ENCODE data around the gene ADAMTS12. TPM values are rescaled to one million over a fixed set of nuclear protein-coding genes. Genes with fewer than 3 reads are reported as not detected.

The ADAMTS12 gene
- polyA plus RNA-seq, 1 donor from 2014 or later = not detected

GRCh38 chr5:33721491-33722200, 170.1 kb downstream of the ADAMTS12 start:
- H3K27me3 Mint-ChIP-seq = peaks cover 2% of the 10 kb centered on the region
- no peak overlapping the region for H3K27ac Mint-ChIP-seq
- H3K9me3 Mint-ChIP-seq = no peaks in the 10 kb centered on the region
- H3K36me3 Mint-ChIP-seq = no peaks in the 10 kb centered on the region
- no peaks in the 10 kb centered on the region for H3K4me1 Mint-ChIP-seq
- no peak overlapping the region for H3K4me3 Mint-ChIP-seq

GRCh38 chr5:33720176-33720575, 171.6 kb downstream of the ADAMTS12 start:
- Mint-ChIP-seq H3K9me3 (no peaks in the 10 kb centered on the region), H3K36me3 (no peaks in the 10 kb centered on the region), H3K4me1 (peaks cover 0 to under 1% (median 0%) of the 10 kb centered on the region in 3 donors), H3K4me3 (no peak overlapping the region), H3K27me3 (peaks cover 2% of the 10 kb centered on the region), H3K27ac (no peak overlapping the region)

- Mint-ChIP-seq H3K36me3 (no peaks in the 10 kb centered on the region), H3K27ac (no peak overlapping the region), H3K4me3 (no peak overlapping the region), H3K4me1 (peaks cover 0 to 3% (median 0%) of the 10 kb centered on the region in 3 donors), H3K27me3 (peaks cover under 1% of the 10 kb centered on the region), H3K9me3 (no peaks in the 10 kb centered on the region)
Measured at GRCh38 chr5:33719769-33720168, 172.0 kb downstream of the ADAMTS12 start.

- peaks cover 3 to 4% (median 3%) of the 10 kb centered on the region in 3 donors for H3K9me3 Mint-ChIP-seq
- H3K36me3 Mint-ChIP-seq = peaks cover 4% of the 10 kb centered on the region
- H3K4me1 Mint-ChIP-seq = peaks cover 19 to 39% (median 19%) of the 10 kb centered on the region in 3 donors
- H3K4me3 Mint-ChIP-seq = no peak overlapping the region
- H3K27me3 Mint-ChIP-seq = no peaks in the 10 kb centered on the region
- peak overlapping the region in 1 of 3 donors; percentile 67 for H3K27ac Mint-ChIP-seq
Measured at GRCh38 chr5:33715661-33716060, 176.1 kb downstream of the ADAMTS12 start.

- Mint-ChIP-seq H3K9me3 (peaks cover 3 to 4% (median 3%) of the 10 kb centered on the region in 3 donors), H3K4me1 (peaks cover 19 to 40% (median 21%) of the 10 kb centered on the region in 3 donors), H3K4me3 (peak overlapping the region in 2 of 4 donors; percentile 1 to 3), H3K27ac (peak overlapping the region in 1 of 3 donors; percentile 63), H3K27me3 (no peaks in the 10 kb centered on the region), H3K36me3 (peaks cover 4% of the 10 kb centered on the region)
Measured at GRCh38 chr5:33713136-33713765, 178.5 kb downstream of the ADAMTS12 start.

GRCh38 chr5:33712664-33713063, 179.1 kb downstream of the ADAMTS12 start:
- Mint-ChIP-seq H3K27me3 (no peaks in the 10 kb centered on the region), H3K36me3 (peaks cover 4% of the 10 kb centered on the region), H3K4me3 (peak overlapping the region in 1 of 4 donors; percentile 3), H3K4me1 (peaks cover 19 to 40% (median 21%) of the 10 kb centered on the region in 3 donors), H3K27ac (peak overlapping the region in 1 of 3 donors; percentile 63), H3K9me3 (peaks cover 3 to 5% (median 4%) of the 10 kb centered on the region in 3 donors)

GRCh38 chr5:33711094-33711679, 180.6 kb downstream of the ADAMTS12 start:
- Mint-ChIP-seq H3K27me3 (no peaks in the 10 kb centered on the region), H3K4me3 (no peak overlapping the region), H3K4me1 (peaks cover 19 to 40% (median 21%) of the 10 kb centered on the region in 3 donors)

GRCh38 chr5:33702867-33703266, 188.9 kb downstream of the ADAMTS12 start:
- Mint-ChIP-seq H3K36me3 (peaks cover 2% of the 10 kb centered on the region), H3K27me3 (no peaks in the 10 kb centered on the region), H3K4me3 (no peak overlapping the region), H3K27ac (no peak overlapping the region), H3K9me3 (peaks cover 0 to 3% (median 2%) of the 10 kb centered on the region in 3 donors), H3K4me1 (no peaks in the 10 kb centered on the region)

More at GRCh38 chr5:33711094-33711679, 180.6 kb downstream of the ADAMTS12 start:
- no peak overlapping the region for H3K27ac Mint-ChIP-seq
- H3K36me3 Mint-ChIP-seq = peaks cover 6% of the 10 kb centered on the region
- peaks cover 3 to 6% (median 5%) of the 10 kb centered on the region in 3 donors for H3K9me3 Mint-ChIP-seq

GRCh38 chr5:33701951-33702350, 189.8 kb downstream of the ADAMTS12 start:
- Mint-ChIP-seq H3K4me1 (no peaks in the 10 kb centered on the region), H3K9me3 (peaks cover 0 to 1% (median 0%) of the 10 kb centered on the region in 3 donors), H3K27ac (no peak overlapping the region), H3K36me3 (no peaks in the 10 kb centered on the region), H3K4me3 (no peak overlapping the region), H3K27me3 (no peaks in the 10 kb centered on the region)

- peaks cover 0 to 1% (median 0%) of the 10 kb centered on the region in 3 donors for H3K9me3 Mint-ChIP-seq
- H3K4me1 Mint-ChIP-seq = no peaks in the 10 kb centered on the region
- H3K27ac Mint-ChIP-seq = no peak overlapping the region
Measured at GRCh38 chr5:33701251-33701650, 190.5 kb downstream of the ADAMTS12 start.

GRCh38 chr5:33696411-33696810, 195.4 kb downstream of the ADAMTS12 start:
- H3K36me3 Mint-ChIP-seq = no peaks in the 10 kb centered on the region
- H3K9me3 Mint-ChIP-seq = peaks cover 1 to 10% (median 7%) of the 10 kb centered on the region in 3 donors

More at GRCh38 chr5:33701251-33701650, 190.5 kb downstream of the ADAMTS12 start:
- Mint-ChIP-seq H3K36me3 (no peaks in the 10 kb centered on the region), H3K4me3 (no peak overlapping the region), H3K27me3 (no peaks in the 10 kb centered on the region)

GRCh38 chr5:33692980-33693379, 198.8 kb downstream of the ADAMTS12 start:
- Mint-ChIP-seq H3K36me3 (no peaks in the 10 kb centered on the region), H3K4me1 (no peaks in the 10 kb centered on the region)

More at GRCh38 chr5:33696411-33696810, 195.4 kb downstream of the ADAMTS12 start:
- Mint-ChIP-seq H3K4me3 (no peak overlapping the region), H3K27ac (no peak overlapping the region), H3K27me3 (no peaks in the 10 kb centered on the region), H3K4me1 (no peaks in the 10 kb centered on the region)

GRCh38 chr5:33691856-33692255, 199.9 kb downstream of the ADAMTS12 start:
- H3K36me3 Mint-ChIP-seq = no peaks in the 10 kb centered on the region
- H3K27ac Mint-ChIP-seq = no peak overlapping the region
- H3K4me3 Mint-ChIP-seq = no peak overlapping the region
- H3K4me1 Mint-ChIP-seq = no peaks in the 10 kb centered on the region
- H3K9me3 Mint-ChIP-seq = peaks cover 0 to 10% (median 7%) of the 10 kb centered on the region in 3 donors
- no peaks in the 10 kb centered on the region for H3K27me3 Mint-ChIP-seq

More at GRCh38 chr5:33692980-33693379, 198.8 kb downstream of the ADAMTS12 start:
- H3K27ac Mint-ChIP-seq = no peak overlapping the region
- H3K4me3 Mint-ChIP-seq = no peak overlapping the region
- peaks cover 0 to 10% (median 7%) of the 10 kb centered on the region in 3 donors for H3K9me3 Mint-ChIP-seq
- no peaks in the 10 kb centered on the region for H3K27me3 Mint-ChIP-seq

- H3K27me3 Mint-ChIP-seq = no peaks in the 10 kb centered on the region
- H3K4me3 Mint-ChIP-seq = no peak overlapping the region
- peak overlapping the region in 1 of 3 donors; percentile 1 for H3K27ac Mint-ChIP-seq
- H3K9me3 Mint-ChIP-seq = peaks cover 0 to 10% (median 7%) of the 10 kb centered on the region in 3 donors
- peaks cover 5 to 10% (median 9%) of the 10 kb centered on the region in 3 donors for H3K4me1 Mint-ChIP-seq
- H3K36me3 Mint-ChIP-seq = no peaks in the 10 kb centered on the region
Measured at GRCh38 chr5:33690374-33691135, 201.2 kb downstream of the ADAMTS12 start.
